Stimulated activated naive B cell treated with anti-CD40 and anti-IgM and Interleukin-4, amounts not matched to agents 10 μg/mL and 1 μg/mL and 100 μg/mL, for 72 hours (primary cell): ENCODE data around the gene PHACTR3.

ENCODE experiments used
- ATAC-seq, 2 donors: fragments of 150-1000 bp; cut with Tn5 transposase; replicated peaks; 2 replicates each; pipeline ENCODE4 v1.10.0; 2021; ENCODE audit warnings: moderate library complexity in 1 of 2
- DNase-seq: peaks from one replicate; pipeline ENCODE4 v3.0.0; 2021
- H3K27ac Mint-ChIP-seq: one replicate; pipeline ENCODE4 v1.8.0; 2022; ENCODE audit warnings: mild to moderate bottlenecking, mixed read lengths
- H3K27me3 Mint-ChIP-seq, 2 donors: one replicate each; pipeline ENCODE4 v1.8.0; 2022; ENCODE audit warnings: mixed read lengths in 2 of 2
- H3K36me3 Mint-ChIP-seq, 2 donors: one replicate each; pipeline ENCODE4 v1.8.0; 2022; ENCODE audit warnings: mixed read lengths in 2 of 2, mild to moderate bottlenecking in 1 of 2
- H3K4me1 Mint-ChIP-seq, 2 donors: one replicate each; pipeline ENCODE4 v1.8.0; 2022; ENCODE audit warnings: mixed read lengths in 2 of 2, mild to moderate bottlenecking in 1 of 2
- H3K4me3 Mint-ChIP-seq, 2 donors: one replicate each; pipeline ENCODE4 v1.8.0; 2022; ENCODE audit warnings: mild to moderate bottlenecking in 2 of 2, mixed read lengths in 2 of 2, moderate library complexity in 1 of 2
- H3K9me3 Mint-ChIP-seq, 2 donors: one replicate each; pipeline ENCODE4 v1.8.0; 2022; ENCODE audit warnings: mixed read lengths in 2 of 2, mild to moderate bottlenecking in 1 of 2

PHACTR3 gene

DNA sequence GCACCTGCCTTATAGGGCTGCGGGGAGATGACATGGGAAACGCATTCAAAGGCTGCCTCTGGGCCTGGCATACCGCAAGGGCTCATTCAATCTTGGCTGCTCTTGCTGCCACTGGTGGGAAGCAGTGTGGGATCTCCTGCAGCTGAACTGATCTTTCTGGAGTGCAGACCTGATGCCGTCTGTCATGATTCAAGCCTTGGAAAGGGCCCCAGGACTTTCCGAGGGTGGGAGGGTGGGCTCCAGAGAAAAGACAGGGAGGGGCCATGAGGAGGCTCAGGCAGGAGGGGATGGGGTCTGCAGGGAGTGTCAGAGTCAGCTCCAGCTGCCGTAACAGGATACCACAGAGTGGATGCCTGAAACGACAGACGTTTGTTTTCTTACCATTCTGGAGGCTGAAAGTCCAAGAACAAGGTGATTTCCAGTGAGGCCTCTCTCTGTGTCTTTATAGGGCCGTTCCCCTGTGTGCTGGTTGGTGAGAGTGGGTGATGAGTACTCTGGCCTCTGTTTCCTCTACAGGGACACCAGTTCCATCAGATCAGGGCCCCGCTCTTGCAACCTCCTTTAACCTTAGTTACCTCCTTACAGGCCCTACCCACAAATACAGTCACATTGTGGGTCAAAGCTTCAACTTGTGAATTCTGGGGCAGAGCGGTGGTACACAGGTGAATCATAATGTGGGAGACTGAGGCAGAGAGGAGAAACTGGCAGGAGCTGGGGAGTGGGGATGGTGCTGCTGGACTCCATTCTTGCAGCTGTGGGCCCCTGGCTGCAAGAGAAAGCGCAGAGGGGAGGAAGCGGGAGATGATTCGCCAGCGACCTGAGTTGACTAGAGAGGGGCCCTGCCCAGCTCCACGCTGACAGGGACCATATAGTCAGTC lies 180.7 kb downstream of the PHACTR3 start:
- no peak overlapping the region for H3K4me3 Mint-ChIP-seq
- no peak overlapping the region for H3K27ac Mint-ChIP-seq
- no peaks in the 10 kb centered on the region for H3K36me3 Mint-ChIP-seq
- ATAC-seq (no peak), DNase-seq (no peak)
- H3K9me3 Mint-ChIP-seq, result peaks cover 0 to 1% of the 10 kb centered on the region in 2 donors
- peaks cover 12 to 15% of the 10 kb centered on the region in 2 donors for H3K27me3 Mint-ChIP-seq
- H3K4me1 Mint-ChIP-seq, result no peaks in the 10 kb centered on the region

DNA sequence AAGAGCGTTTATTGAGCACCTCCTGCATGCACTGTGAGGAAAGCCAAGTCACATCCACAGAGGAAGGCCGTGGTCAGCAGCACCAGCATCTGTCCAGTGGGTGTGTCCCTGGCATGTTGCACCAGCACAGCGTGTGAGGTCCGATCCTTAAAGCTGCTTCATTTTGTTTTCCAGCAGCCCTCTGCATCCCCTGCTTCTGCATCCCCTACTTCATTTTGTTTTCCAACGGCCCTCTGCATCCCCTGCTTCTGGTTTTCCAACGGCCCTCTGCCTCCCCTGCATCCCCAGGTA lies 181.3 kb downstream of the PHACTR3 start:
- DNase-seq (no peak), ATAC-seq (no peak)
- Mint-ChIP-seq H3K4me1 (no peaks in the 10 kb centered on the region), H3K4me3 (no peak overlapping the region), H3K36me3 (no peaks in the 10 kb centered on the region), H3K27me3 (peaks cover 11 to 15% of the 10 kb centered on the region in 2 donors), H3K9me3 (peaks cover 0 to 1% of the 10 kb centered on the region in 2 donors), H3K27ac (no peak overlapping the region)

DNA sequence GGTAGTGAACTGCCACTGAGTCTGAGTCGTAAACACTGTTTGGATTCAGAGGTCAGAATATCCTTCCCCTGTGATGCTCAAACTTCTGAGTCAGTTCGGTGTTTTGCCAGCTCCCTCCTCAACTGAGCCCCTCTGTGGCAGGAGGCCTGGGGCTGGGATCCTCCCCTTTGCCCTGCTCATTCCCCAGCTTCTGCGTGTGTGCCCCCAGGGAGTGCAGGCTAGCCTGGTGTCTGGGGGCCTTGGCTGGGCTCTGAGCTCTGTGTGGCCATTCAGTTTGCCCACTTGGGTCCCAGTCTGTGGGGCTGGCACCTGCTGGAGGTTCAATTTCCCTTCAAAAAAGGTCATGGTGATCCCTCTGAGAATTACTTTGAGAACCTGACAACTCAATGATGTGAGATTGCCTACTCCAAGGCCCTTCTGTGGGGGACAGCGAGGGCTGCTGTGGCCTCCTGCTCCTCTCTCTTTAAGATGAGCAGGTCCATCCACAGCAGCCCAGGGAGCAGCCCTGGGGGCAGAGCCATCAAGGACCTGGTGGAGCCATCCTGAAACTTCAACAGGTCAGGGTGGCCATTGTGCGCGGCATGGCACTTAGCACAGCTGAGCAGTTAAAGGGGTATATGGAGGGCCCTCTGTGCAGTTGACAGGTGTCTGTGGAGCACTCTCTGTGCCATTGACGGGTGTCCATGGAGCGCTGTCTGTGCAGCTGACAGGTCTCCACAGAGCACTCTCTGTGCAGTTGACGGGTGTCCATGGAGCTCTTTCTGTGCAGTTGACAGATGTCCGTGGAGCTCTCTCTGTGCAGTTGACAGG lies 181.9 kb downstream of the PHACTR3 start:
- Mint-ChIP-seq H3K4me1 (no peaks in the 10 kb centered on the region), H3K9me3 (peaks cover 0 to 1% of the 10 kb centered on the region in 2 donors), H3K36me3 (no peaks in the 10 kb centered on the region), H3K4me3 (no peak overlapping the region), H3K27me3 (peaks cover 11 to 15% of the 10 kb centered on the region in 2 donors), H3K27ac (no peak overlapping the region)
- DNase-seq (no peak), ATAC-seq (no peak)

DNA sequence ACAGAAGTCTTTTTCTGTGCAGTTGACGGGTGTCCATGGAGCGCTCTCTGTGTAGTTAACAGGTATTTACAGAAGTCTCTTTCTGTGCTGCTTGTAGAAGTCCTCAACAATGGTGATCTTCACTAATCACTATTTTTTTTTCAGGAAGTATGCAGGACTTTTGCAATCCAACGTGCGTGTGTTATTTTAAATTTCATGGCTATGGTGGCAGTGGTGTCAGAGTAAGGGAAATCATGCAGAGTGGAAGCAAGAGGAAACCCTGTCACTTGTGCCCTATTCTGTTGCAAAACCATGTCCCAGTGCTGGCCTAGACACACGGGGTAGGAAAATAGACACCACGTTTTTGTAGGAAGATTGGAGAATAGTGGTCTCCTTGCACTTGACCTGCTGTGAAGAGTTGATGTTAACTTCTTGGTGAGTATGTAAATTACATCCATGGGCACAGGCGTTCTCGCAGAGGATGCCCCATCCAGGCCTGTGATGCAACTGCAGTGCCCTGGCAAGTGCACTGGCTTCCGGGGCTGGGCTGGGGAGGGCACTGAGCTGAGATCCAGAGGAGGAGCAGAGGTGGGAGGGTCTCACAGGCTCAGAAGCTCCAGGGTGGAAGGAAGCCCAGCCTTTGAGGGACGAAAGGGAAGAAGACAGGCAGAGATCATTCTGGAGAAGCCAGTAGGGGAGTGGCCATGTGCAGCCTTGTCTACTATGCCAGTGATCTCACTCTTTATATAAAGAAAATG lies 182.6 kb downstream of the PHACTR3 start:
- DNase-seq (no peak), ATAC-seq (no peak)
- no peaks in the 10 kb centered on the region for H3K4me1 Mint-ChIP-seq
- H3K27ac Mint-ChIP-seq, result no peak overlapping the region
- H3K9me3 Mint-ChIP-seq, result peaks cover 3% of the 10 kb centered on the region in 2 donors
- H3K4me3 Mint-ChIP-seq, result no peak overlapping the region
- peaks cover 11 to 15% of the 10 kb centered on the region in 2 donors for H3K27me3 Mint-ChIP-seq
- H3K36me3 Mint-ChIP-seq, result no peaks in the 10 kb centered on the region

DNA sequence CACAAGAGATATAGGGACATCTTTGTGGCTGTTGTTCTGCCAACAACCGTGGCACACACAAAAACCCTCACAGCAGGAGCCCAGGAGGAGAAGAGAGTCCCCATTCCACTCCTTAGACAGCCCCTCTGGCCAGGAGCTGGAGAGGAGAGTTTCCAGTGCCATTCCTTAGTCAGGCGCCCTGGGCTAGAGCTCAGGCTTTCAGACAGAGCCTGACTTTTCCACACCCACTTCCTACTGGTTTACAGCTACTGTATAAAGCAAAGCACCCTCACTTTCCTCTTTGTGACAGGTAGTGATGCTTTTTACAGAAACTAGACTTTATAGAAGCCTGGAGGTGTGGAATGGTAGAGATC lies 183.2 kb downstream of the PHACTR3 start:
- no peak overlapping the region for H3K4me3 Mint-ChIP-seq
- no peaks in the 10 kb centered on the region for H3K36me3 Mint-ChIP-seq
- peaks cover 4% of the 10 kb centered on the region in 2 donors for H3K9me3 Mint-ChIP-seq
- peaks cover 11 to 15% of the 10 kb centered on the region in 2 donors for H3K27me3 Mint-ChIP-seq
- DNase-seq, result no peak
- H3K4me1 Mint-ChIP-seq, result no peaks in the 10 kb centered on the region
- H3K27ac Mint-ChIP-seq, result no peak overlapping the region
- ATAC-seq, result no peak

DNA sequence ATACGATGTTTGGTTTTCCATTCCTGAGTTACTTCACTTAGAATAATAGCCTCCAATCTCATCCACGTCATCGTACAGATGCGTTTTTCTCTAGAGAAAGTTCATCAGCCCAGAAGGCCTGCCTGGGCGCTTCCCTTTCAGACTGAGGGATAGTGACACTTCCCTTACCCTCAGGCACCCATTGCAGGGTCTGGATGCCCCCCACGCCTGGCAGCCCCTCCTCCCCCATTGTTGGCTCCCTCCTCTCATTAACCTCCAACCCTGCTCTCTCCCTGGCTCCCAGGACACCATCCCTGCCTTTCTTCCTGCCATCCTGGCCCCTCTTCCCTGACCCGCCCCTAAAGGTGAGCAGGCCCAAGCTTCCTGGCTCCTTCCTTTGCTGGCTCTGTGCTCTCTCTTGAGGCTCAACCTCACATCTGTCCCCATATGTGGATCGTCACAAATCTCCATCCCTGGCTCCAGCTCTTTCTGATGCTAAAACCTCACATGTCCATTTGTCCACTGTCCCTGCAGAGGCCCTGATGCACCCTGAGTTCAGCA lies 183.9 kb downstream of the PHACTR3 start:
- H3K36me3 Mint-ChIP-seq, result no peaks in the 10 kb centered on the region
- ATAC-seq (no peak), DNase-seq (no peak)
- no peak overlapping the region for H3K27ac Mint-ChIP-seq
- peaks cover 4% of the 10 kb centered on the region in 2 donors for H3K9me3 Mint-ChIP-seq
- H3K27me3 Mint-ChIP-seq, result peaks cover 11 to 15% of the 10 kb centered on the region in 2 donors
- no peak overlapping the region for H3K4me3 Mint-ChIP-seq
- H3K4me1 Mint-ChIP-seq, result no peaks in the 10 kb centered on the region

DNA sequence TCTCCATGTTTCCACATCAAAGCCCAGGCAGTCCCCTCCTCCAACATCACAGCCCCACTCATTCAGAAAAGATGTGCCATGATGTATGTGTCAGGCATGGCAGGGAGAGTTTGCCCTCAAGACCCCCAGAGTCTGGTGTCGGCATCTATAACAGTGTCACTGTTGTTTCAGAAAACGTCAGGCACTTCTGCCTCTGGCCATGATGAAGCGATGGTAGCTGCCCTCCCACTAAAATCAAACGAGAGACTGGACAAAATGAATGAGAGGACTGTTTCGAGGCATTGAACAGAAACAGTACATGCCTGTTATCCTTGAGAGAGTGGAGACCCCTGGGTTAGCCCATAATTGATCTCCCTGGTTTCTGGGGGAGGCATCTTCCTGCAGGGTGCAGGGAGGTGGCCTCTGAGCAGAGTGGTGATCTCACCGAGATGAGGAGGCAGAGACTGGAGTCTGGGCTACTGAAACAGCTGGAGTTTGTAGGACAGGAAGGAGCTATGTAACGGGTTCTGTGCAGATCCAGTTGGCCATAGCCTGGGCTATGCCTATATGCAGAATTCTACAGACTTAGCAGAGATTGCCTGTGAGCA lies 184.6 kb downstream of the PHACTR3 start:
- ATAC-seq, result no peak
- Mint-ChIP-seq H3K4me3 (no peak overlapping the region), H3K9me3 (peaks cover 4% of the 10 kb centered on the region in 2 donors), H3K27ac (no peak overlapping the region), H3K27me3 (peaks cover 11 to 15% of the 10 kb centered on the region in 2 donors), H3K4me1 (no peaks in the 10 kb centered on the region), H3K36me3 (no peaks in the 10 kb centered on the region)
- DNase-seq, result no peak

DNA sequence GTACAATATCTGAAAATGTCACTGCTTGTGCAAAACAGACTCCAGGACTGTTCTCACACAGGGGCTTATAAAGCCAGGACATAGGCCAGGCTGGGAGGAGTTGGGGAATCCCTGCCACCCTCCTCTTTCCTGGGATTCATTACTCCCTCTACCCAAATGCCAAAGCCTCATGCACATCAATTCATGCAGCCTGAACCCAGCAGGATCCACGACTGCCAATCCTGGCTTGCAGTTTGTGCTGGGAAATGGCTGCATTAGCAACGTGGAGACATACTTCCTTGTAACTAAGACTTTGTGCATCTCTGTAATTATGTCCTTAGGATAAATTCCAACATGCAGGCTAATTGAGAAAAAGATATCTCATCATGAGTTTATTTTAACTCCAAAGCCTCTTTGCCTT lies 185.3 kb downstream of the PHACTR3 start:
- no peak overlapping the region for H3K27ac Mint-ChIP-seq
- no peak for DNase-seq
- H3K36me3 Mint-ChIP-seq, result no peaks in the 10 kb centered on the region
- H3K4me3 Mint-ChIP-seq, result no peak overlapping the region
- H3K4me1 Mint-ChIP-seq, result no peaks in the 10 kb centered on the region
- peaks cover 11 to 15% of the 10 kb centered on the region in 2 donors for H3K27me3 Mint-ChIP-seq
- peaks cover 4% of the 10 kb centered on the region in 2 donors for H3K9me3 Mint-ChIP-seq
- ATAC-seq, result no peak

DNA sequence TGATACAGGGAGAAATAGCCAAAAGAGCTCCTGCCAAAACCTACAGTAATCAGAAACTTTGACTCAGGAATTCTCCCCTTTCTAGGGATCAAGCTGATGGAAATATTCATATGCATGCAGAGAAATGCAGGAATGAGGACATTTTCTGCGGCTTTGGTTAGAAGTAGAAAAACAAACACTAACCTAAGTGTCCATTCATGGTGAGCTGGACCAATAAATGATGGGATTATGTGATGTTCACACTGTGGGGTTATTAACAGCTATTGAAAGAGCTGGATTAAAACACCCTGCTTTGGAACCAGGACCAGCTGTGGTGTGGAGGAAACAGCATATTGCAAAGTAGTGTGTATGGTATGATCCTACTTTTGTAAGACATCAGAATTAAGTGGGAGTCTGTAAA lies 186.0 kb downstream of the PHACTR3 start:
- no peak overlapping the region for H3K27ac Mint-ChIP-seq
- no peaks in the 10 kb centered on the region for H3K4me1 Mint-ChIP-seq
- no peaks in the 10 kb centered on the region for H3K36me3 Mint-ChIP-seq
- peaks cover 11 to 15% of the 10 kb centered on the region in 2 donors for H3K27me3 Mint-ChIP-seq
- no peak for DNase-seq
- H3K4me3 Mint-ChIP-seq, result no peak overlapping the region
- peaks cover 4% of the 10 kb centered on the region in 2 donors for H3K9me3 Mint-ChIP-seq
- ATAC-seq, result no peak

DNA sequence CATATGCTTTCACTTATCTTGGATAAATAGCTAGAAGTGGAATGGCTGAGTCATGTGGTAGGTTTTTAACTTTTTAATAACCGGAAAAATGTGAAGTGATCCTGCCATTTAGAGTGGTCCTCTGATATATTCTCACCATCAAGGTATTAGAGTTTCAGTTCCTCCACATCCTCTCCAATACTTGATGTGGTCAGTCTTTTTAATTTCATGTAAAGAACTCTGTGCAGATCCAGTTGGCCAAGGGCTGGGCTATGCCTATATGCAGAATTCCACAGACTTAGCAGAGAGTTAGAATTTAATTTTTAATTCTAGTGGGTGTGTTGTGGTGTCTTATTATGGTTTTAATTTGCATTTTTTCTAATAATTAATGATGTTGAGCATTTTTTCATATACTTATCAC lies 188.0 kb downstream of the PHACTR3 start:
- ATAC-seq (no peak), DNase-seq (no peak)
- Mint-ChIP-seq H3K4me3 (no peak overlapping the region), H3K9me3 (peaks cover 16 to 17% of the 10 kb centered on the region in 2 donors), H3K36me3 (no peaks in the 10 kb centered on the region), H3K4me1 (no peaks in the 10 kb centered on the region), H3K27me3 (peaks cover 11 to 15% of the 10 kb centered on the region in 2 donors), H3K27ac (no peak overlapping the region)

DNA sequence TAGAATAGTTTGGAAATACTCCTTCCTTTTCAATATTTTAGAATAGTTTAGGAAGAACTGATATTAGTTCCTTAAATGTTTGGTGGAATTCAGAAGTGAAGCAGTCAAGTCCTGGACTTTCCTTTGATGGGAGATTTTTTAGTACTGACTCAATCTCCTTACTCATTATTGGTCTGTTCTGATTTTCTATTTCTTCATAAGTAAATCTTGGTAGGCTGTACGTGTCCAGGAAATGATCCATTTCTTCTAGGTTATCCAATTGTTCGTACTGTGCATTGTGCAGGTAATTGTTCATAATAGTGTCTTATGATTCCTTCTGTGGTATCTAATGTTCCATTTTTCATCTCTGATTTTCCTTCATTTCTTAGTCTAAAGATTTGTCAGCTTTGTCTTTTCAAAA lies 190.2 kb downstream of the PHACTR3 start:
- DNase-seq, result no peak
- Mint-ChIP-seq H3K9me3 (peaks cover 18 to 19% of the 10 kb centered on the region in 2 donors), H3K27me3 (peaks cover 0 to 14% of the 10 kb centered on the region in 2 donors), H3K36me3 (no peaks in the 10 kb centered on the region), H3K27ac (no peak overlapping the region), H3K4me3 (no peak overlapping the region), H3K4me1 (no peaks in the 10 kb centered on the region)
- no peak for ATAC-seq

DNA sequence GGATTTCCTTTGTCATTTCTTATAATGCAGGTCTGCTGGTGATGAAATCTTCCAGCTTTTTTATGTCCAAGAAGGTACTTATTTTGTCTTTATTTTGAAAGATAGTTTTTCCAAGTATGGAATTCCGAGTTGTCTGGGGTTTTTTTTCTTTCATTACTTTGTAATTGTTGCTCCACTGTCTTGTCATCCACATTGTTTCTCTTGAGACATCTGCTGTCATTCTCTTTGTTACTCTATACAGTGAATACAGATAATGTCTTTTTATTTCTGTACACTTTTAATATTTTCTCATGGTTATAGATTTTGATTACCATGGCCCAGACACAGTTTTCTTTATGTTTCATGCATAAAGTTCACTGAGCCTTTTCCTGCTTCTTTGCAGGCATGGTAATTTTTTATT lies 196.0 kb downstream of the PHACTR3 start:
- Mint-ChIP-seq H3K27ac (no peak overlapping the region), H3K9me3 (peaks cover 26 to 27% of the 10 kb centered on the region in 2 donors), H3K4me3 (no peak overlapping the region), H3K4me1 (no peaks in the 10 kb centered on the region), H3K36me3 (no peaks in the 10 kb centered on the region), H3K27me3 (peaks cover 9 to 29% of the 10 kb centered on the region in 2 donors)
- DNase-seq (no peak), ATAC-seq (no peak)

DNA sequence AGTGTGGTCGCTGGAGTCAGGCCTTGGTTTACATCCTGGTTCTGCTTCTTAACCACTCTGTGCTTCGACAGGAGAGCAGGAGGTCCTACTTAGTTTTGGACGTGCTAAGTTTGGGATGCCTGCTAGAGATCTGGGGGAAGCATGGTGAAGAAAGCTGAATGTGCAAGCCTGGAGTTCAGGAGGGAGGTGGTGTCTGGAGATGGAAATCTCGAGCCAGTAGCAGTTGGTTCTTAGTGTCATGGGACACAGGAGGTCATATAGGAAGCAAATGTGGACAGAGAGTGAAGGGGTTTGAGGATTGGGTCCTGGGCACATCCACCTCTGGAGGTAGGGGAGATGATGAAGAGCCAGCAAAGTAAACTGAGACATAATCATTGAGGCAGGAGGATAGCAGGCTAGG lies 197.7 kb downstream of the PHACTR3 start:
- H3K4me3 Mint-ChIP-seq, result no peak overlapping the region
- peaks cover 16 to 17% of the 10 kb centered on the region in 2 donors for H3K9me3 Mint-ChIP-seq
- no peak overlapping the region for H3K27ac Mint-ChIP-seq
- DNase-seq (no peak), ATAC-seq (no peak)
- peaks cover 11 to 31% of the 10 kb centered on the region in 2 donors for H3K27me3 Mint-ChIP-seq
- H3K36me3 Mint-ChIP-seq, result no peaks in the 10 kb centered on the region
- H3K4me1 Mint-ChIP-seq, result no peaks in the 10 kb centered on the region
